ENCODE results near the gene PBX4. TPM values are rescaled to one million over a fixed set of nuclear protein-coding genes. Genes with fewer than 3 reads are reported as not detected.

The PBX4 gene
- total and polyA plus RNA-seq, 2 experiments from 2014 or later: 3.2 to 4.3 TPM

DNA sequence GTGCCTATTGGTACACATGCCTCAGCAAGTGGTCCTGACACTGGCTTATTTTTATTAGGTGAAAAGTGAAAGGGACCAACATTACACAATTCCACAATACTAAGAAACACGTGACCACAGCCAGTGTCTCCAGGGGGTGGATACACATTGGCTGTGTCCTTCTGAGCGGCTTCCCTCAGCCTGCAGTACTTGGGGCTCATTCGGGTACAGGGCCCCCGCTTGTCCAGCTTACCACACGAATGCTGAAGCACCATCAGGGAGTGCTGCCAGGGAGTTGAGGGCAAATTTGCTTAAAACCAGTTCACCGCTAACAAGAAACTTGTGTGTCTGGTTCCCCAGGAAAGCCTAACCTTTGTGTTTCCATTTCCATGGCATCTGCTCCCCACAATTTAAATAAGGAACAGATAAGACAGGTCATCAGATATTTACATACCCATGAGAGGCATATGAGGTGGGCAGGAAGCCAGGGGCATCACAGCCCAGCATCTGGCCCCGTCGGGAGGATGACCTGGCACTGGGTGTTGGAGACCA, 23.3 kb downstream of the PBX4 start:
- Histone ChIP-seq H4K20me1 (ENCODE audit: insufficient read depth, poor library complexity, severe bottlenecking) (no peaks in the 10 kb centered on the region), H3K9me3 (ENCODE audit: low read depth) (no peaks in the 10 kb centered on the region), H3K27me3 (no peaks in the 10 kb centered on the region), H3K4me3 (no peak overlapping the region), H3K4me1 (ENCODE audit: insufficient read depth) (peaks cover 6% of the 10 kb centered on the region), H3K36me3 (replicated peaks; ENCODE audit: insufficient read depth, low read depth) (no peaks in the 10 kb centered on the region), H3K4me2 (no peak overlapping the region), H2AFZ (no peak overlapping the region), H3K79me2 (no peaks in the 10 kb centered on the region), H3K9me2 (replicated peaks; ENCODE audit: insufficient read depth) (no peaks in the 10 kb centered on the region), H3K27ac (no peak overlapping the region)
- TF ChIP-seq EZH2phosphoT487 (IDR thresholded peaks at IDR 0.05; ENCODE audit: low read depth, severe bottlenecking, unreplicated experiment) (no peak), EZH2 (IDR thresholded peaks at IDR 0.05; ENCODE audit: borderline replicate concordance) (no peak)
- TF ChIP-seq, protein P1, sequence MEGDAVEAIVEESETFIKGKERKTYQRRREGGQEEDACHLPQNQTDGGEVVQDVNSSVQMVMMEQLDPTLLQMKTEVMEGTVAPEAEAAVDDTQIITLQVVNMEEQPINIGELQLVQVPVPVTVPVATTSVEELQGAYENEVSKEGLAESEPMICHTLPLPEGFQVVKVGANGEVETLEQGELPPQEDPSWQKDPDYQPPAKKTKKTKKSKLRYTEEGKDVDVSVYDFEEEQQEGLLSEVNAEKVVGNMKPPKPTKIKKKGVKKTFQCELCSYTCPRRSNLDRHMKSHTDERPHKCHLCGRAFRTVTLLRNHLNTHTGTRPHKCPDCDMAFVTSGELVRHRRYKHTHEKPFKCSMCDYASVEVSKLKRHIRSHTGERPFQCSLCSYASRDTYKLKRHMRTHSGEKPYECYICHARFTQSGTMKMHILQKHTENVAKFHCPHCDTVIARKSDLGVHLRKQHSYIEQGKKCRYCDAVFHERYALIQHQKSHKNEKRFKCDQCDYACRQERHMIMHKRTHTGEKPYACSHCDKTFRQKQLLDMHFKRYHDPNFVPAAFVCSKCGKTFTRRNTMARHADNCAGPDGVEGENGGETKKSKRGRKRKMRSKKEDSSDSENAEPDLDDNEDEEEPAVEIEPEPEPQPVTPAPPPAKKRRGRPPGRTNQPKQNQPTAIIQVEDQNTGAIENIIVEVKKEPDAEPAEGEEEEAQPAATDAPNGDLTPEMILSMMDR (IDR thresholded peaks at IDR 0.05; ENCODE audit: poor library complexity): no peak
- WGBS (ENCODE audit: low lambda C conversion rate, missing lambda C conversion rate): 70% methylated on average over 8 of the region's 8 CpGs
- DNase-seq (ENCODE audit: low spot score): no peak

DNA sequence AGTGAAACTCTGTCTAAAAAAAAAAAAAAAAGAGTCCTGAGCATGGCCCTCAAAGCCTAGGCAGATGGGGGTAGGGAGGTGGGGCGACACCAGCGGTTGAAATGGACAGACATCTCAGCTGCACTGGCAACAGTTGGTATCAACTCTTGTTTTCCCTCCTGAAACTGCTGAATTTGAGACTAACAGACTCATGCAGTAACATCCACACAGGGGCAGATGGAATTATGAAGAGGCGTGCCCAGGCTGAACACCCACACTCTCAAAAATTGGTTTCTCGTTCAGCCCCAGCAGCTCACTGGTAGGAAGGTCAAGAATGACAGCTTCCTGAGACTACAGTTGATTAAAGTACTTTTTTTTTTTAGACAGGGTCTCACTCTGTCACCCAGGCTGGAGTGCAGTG, 24.1 kb downstream of the PBX4 start:
- Histone ChIP-seq H3K79me2 (no peaks in the 10 kb centered on the region), H3K27me3 (no peaks in the 10 kb centered on the region), H3K4me1 (ENCODE audit: insufficient read depth) (peaks cover 6% of the 10 kb centered on the region), H2AFZ (no peak overlapping the region), H3K36me3 (replicated peaks; ENCODE audit: insufficient read depth, low read depth) (no peaks in the 10 kb centered on the region), H3K9me3 (ENCODE audit: low read depth) (no peaks in the 10 kb centered on the region), H4K20me1 (ENCODE audit: insufficient read depth, poor library complexity, severe bottlenecking) (no peaks in the 10 kb centered on the region), H3K9me2 (replicated peaks; ENCODE audit: insufficient read depth) (no peaks in the 10 kb centered on the region), H3K4me3 (no peak overlapping the region), H3K4me2 (no peak overlapping the region), H3K27ac (no peak overlapping the region)
- WGBS (ENCODE audit: low lambda C conversion rate, missing lambda C conversion rate): 95% methylated on average over 4 of the region's 4 CpGs
- DNase-seq (ENCODE audit: low spot score): no peak
- TF ChIP-seq, protein P1 (IDR thresholded peaks at IDR 0.05; ENCODE audit: poor library complexity): no peak
- no peak for TF ChIP-seq EZH2phosphoT487 (IDR thresholded peaks at IDR 0.05; ENCODE audit: low read depth, severe bottlenecking, unreplicated experiment)
- TF ChIP-seq EZH2 (IDR thresholded peaks at IDR 0.05; ENCODE audit: borderline replicate concordance): no peak

DNA sequence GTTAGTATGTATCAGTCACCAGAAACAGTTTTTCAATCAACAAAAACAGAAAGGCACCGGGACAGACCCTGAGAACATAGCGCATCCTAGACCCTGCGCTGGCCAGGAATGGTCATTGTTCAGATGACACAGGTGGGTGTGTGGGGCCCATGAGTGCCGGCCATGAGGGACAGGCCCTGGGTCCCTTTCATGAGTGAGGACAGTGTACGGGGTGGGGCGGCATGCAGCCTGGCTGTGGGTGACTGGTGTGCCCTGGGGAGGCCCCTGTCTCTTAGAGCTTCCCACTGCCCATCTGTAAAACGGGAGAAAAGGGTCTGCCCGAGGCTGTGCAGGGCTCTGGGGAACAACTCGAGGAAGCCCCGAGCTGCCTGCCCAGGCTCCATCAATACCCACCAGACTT, 25.8 kb downstream of the PBX4 start:
- Histone ChIP-seq H3K4me2 (no peak overlapping the region), H3K27ac (no peak overlapping the region), H3K9me3 (ENCODE audit: low read depth) (no peaks in the 10 kb centered on the region), H3K27me3 (no peaks in the 10 kb centered on the region), H2AFZ (no peak overlapping the region), H3K36me3 (replicated peaks; ENCODE audit: insufficient read depth, low read depth) (no peaks in the 10 kb centered on the region), H3K4me1 (ENCODE audit: insufficient read depth) (peaks cover 6% of the 10 kb centered on the region), H3K4me3 (no peak overlapping the region), H3K79me2 (no peaks in the 10 kb centered on the region), H3K9me2 (replicated peaks; ENCODE audit: insufficient read depth) (no peaks in the 10 kb centered on the region), H4K20me1 (ENCODE audit: insufficient read depth, poor library complexity, severe bottlenecking) (no peaks in the 10 kb centered on the region)
- DNase-seq (ENCODE audit: low spot score): no peak
- WGBS (ENCODE audit: low lambda C conversion rate, missing lambda C conversion rate): 95% methylated on average over 10 of the region's 10 CpGs
- TF ChIP-seq EZH2 (IDR thresholded peaks at IDR 0.05; ENCODE audit: borderline replicate concordance): no peak
- TF ChIP-seq, protein P1 (IDR thresholded peaks at IDR 0.05; ENCODE audit: poor library complexity): no peak
- no peak for TF ChIP-seq EZH2phosphoT487 (IDR thresholded peaks at IDR 0.05; ENCODE audit: low read depth, severe bottlenecking, unreplicated experiment)

Data from hepatocyte (in vitro differentiated cells).